Activated naive CD4-positive, alpha-beta T cell treated with anti-CD3 and anti-CD28 coated beads for 36 hours (primary cell): ENCODE results near the gene SHISA6. TPM values are rescaled to one million over a fixed set of nuclear protein-coding genes. Genes with fewer than 3 reads are reported as not detected.
A peak's percentile ranks its signal among the peaks of the same experiment; 100 is the strongest.

Source experiments
- CTCF ChIA-PET: fragments of 350-600 bp; sonication (Branson Sonifier 250); formaldehyde crosslinking; loops from one replicate; lab custom pipeline; 2021; ENCODE audit warnings: antibody characterized with exemption; lab: Charles Lee
- DNase-seq: peaks from one replicate; pipeline ENCODE4 v3.0.0-alpha.2; 2020
- H3K27ac Mint-ChIP-seq: one replicate; pipeline ENCODE4 v1.8.0; 2021; ENCODE audit warnings: mild to moderate bottlenecking, mixed read lengths
- H3K27me3 Mint-ChIP-seq: one replicate; pipeline ENCODE4 v1.8.0; 2021; ENCODE audit warnings: low read depth, mixed read lengths
- H3K36me3 Mint-ChIP-seq: one replicate; pipeline ENCODE4 v1.8.0; 2021; ENCODE audit warnings: low read depth, mixed read lengths
- H3K4me1 Mint-ChIP-seq: one replicate; pipeline ENCODE4 v1.8.0; 2021; ENCODE audit warnings: low read depth, mixed read lengths
- H3K4me3 Mint-ChIP-seq: one replicate; pipeline ENCODE4 v1.8.0; 2021; ENCODE audit warnings: mild to moderate bottlenecking, moderate library complexity, mixed read lengths
- H3K9me3 Mint-ChIP-seq: one replicate; pipeline ENCODE4 v1.8.0; 2021; ENCODE audit warnings: mixed read lengths
- intact Hi-C: fragments of 100-400 bp; cut with micrococcal nuclease; formaldehyde crosslinking; loops from one replicate; pipeline ENCODE4 v1.15.1; 2023
- total RNA-seq, 2 experiments: library from RNA; stranded (reverse); gene quantifications; one replicate each; pipeline ENCODE4 v1.2.3, GENCODE V29; 2021

The SHISA6 gene
- total RNA-seq, 2 experiments from 2014 or later: not detected

DNA sequence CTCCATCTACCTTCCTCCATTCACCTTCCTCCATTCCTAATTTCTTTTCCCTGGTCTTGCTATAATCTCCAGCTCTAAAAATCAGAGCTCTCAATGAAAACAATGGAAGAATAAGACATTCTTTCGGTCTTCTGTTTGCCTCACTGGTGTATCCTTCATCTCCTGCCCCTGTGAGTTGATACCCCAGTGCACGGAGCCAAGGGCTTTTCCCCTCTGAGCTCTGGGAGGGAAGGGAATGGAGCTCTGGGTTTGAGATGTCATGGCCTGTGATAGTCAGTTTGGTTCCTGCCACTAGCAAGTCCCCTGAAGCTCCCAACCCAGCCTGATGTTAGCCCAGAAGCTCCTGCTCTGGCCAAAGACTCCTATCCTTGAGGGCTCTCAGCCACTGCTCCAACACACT, 320.7 kb downstream of the SHISA6 start:
- DNase-seq: no peak
- H3K36me3 Mint-ChIP-seq: no peaks in the 10 kb centered on the region
- no peaks in the 10 kb centered on the region for H3K9me3 Mint-ChIP-seq
- H3K27me3 Mint-ChIP-seq: no peaks in the 10 kb centered on the region
- H3K4me1 Mint-ChIP-seq: no peaks in the 10 kb centered on the region
- intact Hi-C loops: no loop called here
- H3K27ac Mint-ChIP-seq: no peak overlapping the region
- CTCF ChIA-PET: no interaction called here
- no peak overlapping the region for H3K4me3 Mint-ChIP-seq

DNA sequence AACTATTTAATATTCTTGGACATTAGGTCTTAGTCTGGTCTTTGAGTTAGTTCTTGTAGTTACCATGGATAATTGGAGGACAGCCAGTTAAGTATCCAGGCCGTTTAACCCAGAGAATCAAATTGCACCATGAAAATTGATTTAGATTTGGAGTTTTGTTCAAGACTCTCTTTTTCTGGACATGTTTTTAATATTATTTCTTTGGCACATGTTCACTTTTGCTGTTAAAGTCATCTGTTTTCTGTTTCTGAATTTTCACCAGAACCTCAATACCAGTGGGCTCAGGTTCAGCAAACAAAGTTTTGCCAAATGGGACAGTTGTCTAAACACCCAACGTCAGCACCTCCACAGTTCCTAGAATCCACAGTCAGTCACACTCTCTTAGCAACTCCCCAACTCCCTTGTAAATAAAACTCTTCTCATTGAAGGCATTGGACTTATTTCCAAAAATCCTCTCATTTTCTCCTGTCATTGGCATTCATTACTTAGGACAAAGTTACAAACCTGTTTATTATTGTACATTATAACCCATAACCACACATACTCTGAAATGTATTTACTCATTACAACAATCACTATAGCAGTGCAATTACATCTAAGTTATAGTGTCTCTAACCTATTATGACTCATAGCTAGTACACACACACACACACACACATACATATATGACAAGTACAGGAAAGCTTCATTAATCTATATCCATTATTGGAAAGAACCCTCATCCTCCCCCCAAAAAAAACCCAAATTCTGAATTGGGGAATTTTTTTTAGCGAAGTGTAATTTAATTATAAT, 323.8 kb downstream of the SHISA6 start:
- Mint-ChIP-seq H3K27me3 (no peaks in the 10 kb centered on the region), H3K4me1 (no peaks in the 10 kb centered on the region), H3K27ac (no peak overlapping the region), H3K4me3 (no peak overlapping the region), H3K9me3 (no peaks in the 10 kb centered on the region), H3K36me3 (no peaks in the 10 kb centered on the region)
- CTCF ChIA-PET: no interaction called here
- no peak for DNase-seq
- intact Hi-C loops: no loop called here

DNA sequence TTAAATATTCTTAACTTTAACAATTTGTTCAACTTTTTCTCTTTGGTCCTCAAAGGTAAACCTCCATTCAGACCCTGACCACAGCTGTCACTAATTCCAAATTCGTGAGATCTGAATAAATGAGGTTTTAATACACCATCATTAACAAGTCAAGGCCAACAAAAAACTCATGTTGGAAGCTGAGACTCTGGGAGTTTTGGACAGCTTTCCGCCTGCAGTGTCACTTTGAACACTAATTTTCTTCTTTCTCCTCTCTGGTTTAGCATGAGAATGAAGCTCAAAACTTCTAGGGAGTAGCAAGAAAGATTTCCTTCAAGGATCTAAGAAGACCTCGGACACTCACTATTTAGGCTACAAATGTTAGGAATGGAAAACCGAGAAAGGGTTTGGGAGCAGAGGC, 324.6 kb downstream of the SHISA6 start:
- no peaks in the 10 kb centered on the region for H3K9me3 Mint-ChIP-seq
- no peaks in the 10 kb centered on the region for H3K36me3 Mint-ChIP-seq
- CTCF ChIA-PET: no interaction called here
- H3K27me3 Mint-ChIP-seq: no peaks in the 10 kb centered on the region
- no peaks in the 10 kb centered on the region for H3K4me1 Mint-ChIP-seq
- DNase-seq: no peak
- intact Hi-C loops: no loop called here
- no peak overlapping the region for H3K27ac Mint-ChIP-seq
- no peak overlapping the region for H3K4me3 Mint-ChIP-seq

DNA sequence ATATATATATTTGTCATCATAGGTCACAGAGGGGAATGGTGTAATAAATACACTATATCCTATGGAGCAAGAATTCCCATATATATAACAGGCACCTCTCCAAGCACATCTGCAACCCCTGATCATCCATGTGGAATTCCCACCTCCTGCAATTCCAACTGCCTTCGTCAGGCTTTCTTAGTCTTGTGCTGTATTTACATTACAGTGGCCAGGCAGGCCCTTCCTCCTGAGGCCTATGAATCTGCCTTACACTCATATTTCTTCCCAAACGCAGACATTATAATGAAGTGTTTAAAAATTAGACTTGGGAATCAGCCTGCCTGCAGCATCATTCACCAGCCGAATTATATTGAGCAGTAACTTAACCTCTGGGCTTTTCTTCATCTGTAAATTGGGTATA, 338.0 kb downstream of the SHISA6 start:
- no peak for DNase-seq
- CTCF ChIA-PET: no interaction called here
- H3K4me3 Mint-ChIP-seq: no peak overlapping the region

DNA sequence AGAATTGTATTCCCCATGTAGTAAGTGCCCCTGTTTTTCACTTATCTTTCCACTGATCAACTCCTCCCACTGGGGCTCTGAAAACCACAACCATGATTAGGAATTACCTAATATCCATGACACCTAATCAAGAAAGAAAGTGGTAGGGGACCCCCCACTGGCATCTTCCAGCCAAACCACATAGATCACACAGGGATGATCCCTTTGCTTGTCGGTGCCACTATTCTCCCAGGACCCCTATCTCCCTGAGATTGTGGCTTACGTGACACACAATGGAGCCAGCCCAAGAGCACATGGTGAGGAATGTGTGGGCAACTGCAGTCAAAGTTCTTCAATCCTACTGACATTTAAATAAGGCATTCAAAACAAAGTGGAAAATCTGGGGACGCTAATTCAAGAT, 339.7 kb downstream of the SHISA6 start:
- CTCF ChIA-PET: no interaction called here
- intact Hi-C loops: no loop called here
- Mint-ChIP-seq H3K27ac (no peak overlapping the region), H3K4me1 (no peaks in the 10 kb centered on the region), H3K36me3 (no peaks in the 10 kb centered on the region), H3K9me3 (peaks cover 2% of the 10 kb centered on the region), H3K27me3 (peaks cover 4% of the 10 kb centered on the region), H3K4me3 (no peak overlapping the region)
- DNase-seq: no peak

More for the DNA sequence above, 338.0 kb downstream of the SHISA6 start:
- Mint-ChIP-seq H3K36me3 (no peaks in the 10 kb centered on the region), H3K27ac (no peak overlapping the region), H3K4me1 (no peaks in the 10 kb centered on the region), H3K9me3 (peaks cover 2% of the 10 kb centered on the region), H3K27me3 (peaks cover 3% of the 10 kb centered on the region)
- intact Hi-C loops: no loop called here

DNA sequence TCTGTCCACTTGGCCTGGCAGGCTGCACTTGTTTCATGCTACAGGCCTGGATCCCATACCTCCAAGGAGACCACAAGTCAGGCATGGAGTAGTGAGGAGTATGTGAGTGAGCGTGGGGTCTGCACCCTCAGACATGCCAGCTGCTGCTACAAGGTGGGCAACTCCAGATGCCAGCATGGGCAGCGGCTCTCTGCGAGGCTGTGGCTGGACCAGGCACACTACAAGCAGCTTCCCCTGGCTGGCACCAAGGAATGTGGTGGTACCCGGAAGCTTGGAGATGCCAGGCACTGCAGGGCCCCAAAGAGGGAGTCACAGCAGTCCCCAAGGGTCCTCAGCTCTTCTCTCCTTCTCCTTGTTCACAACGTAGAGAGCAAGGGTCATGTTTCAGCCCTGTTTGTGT, 341.2 kb downstream of the SHISA6 start:
- Mint-ChIP-seq H3K9me3 (peaks cover 2% of the 10 kb centered on the region), H3K4me3 (no peak overlapping the region), H3K27ac (no peak overlapping the region), H3K36me3 (no peaks in the 10 kb centered on the region), H3K4me1 (no peaks in the 10 kb centered on the region), H3K27me3 (peaks cover 4% of the 10 kb centered on the region)
- intact Hi-C loops: no loop called here
- CTCF ChIA-PET: no interaction called here
- no peak for DNase-seq

DNA sequence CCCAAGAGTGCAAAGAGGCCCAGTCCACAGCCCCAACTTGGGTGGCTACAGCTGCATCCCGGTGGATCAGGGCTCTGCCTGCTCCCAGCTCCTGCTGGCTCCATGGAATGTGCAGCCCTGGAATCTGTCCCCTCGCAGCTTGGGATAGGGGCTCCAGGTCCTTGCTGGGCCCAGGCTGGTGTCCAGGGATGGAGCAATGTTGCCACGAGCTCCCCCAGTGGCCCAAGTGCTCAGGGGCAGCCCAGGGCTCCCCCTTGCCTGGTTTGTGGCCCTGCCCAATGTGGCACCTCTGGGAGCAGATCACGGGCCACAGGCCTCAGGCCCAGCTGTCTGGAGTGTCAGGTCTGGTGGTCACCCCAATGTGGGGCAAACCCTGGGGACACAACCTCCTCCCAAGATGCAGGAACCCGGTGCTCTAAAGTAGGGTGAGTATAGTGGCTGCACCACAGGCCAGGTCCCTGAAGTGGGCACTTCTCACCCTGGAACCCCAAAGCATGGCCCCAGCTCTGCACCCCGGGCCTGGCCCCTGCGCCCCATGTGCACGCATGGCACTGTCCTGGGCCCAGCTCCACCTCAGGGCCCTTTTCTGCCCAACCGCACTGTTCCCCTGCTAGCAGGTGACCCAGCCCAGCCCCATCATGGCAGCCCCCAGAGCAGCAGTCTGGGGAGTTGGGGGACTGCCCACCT, 342.4 kb downstream of the SHISA6 start:
- H3K27ac Mint-ChIP-seq: no peak overlapping the region
- no peak for DNase-seq
- H3K4me1 Mint-ChIP-seq: no peaks in the 10 kb centered on the region
- H3K9me3 Mint-ChIP-seq: peaks cover 2% of the 10 kb centered on the region
- no peaks in the 10 kb centered on the region for H3K36me3 Mint-ChIP-seq
- peaks cover 4% of the 10 kb centered on the region for H3K27me3 Mint-ChIP-seq
- no peak overlapping the region for H3K4me3 Mint-ChIP-seq
- intact Hi-C loops: no loop called here
- CTCF ChIA-PET: interaction anchor here (1.1 kb wide), 1 partner anchor 10 kb away, joined by 3 read pairs; no protein-coding TSS in a partner anchor

DNA sequence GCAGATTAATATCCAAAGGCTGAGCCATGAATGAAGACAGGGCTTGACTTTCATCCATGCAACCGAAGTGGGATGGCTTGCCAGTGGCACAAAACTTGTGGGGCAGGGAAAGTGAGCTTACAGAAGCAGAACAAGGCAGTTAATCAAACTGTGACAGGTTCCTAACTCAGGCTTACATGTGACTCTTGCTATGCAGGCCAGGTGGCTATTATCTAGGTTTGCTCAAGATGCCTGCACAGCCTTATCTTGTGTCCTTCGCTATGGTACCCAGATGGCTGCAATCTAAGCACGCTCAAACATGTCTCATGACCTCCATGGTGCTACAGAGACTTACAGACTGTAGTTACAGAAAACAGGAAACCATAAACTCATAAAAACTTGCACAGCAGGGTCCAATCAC, 348.7 kb downstream of the SHISA6 start:
- Mint-ChIP-seq H3K27me3 (no peaks in the 10 kb centered on the region), H3K27ac (no peak overlapping the region), H3K4me1 (no peaks in the 10 kb centered on the region), H3K36me3 (no peaks in the 10 kb centered on the region), H3K4me3 (no peak overlapping the region), H3K9me3 (no peaks in the 10 kb centered on the region)
- intact Hi-C loops: no loop called here
- CTCF ChIA-PET: no interaction called here
- DNase-seq: no peak

DNA sequence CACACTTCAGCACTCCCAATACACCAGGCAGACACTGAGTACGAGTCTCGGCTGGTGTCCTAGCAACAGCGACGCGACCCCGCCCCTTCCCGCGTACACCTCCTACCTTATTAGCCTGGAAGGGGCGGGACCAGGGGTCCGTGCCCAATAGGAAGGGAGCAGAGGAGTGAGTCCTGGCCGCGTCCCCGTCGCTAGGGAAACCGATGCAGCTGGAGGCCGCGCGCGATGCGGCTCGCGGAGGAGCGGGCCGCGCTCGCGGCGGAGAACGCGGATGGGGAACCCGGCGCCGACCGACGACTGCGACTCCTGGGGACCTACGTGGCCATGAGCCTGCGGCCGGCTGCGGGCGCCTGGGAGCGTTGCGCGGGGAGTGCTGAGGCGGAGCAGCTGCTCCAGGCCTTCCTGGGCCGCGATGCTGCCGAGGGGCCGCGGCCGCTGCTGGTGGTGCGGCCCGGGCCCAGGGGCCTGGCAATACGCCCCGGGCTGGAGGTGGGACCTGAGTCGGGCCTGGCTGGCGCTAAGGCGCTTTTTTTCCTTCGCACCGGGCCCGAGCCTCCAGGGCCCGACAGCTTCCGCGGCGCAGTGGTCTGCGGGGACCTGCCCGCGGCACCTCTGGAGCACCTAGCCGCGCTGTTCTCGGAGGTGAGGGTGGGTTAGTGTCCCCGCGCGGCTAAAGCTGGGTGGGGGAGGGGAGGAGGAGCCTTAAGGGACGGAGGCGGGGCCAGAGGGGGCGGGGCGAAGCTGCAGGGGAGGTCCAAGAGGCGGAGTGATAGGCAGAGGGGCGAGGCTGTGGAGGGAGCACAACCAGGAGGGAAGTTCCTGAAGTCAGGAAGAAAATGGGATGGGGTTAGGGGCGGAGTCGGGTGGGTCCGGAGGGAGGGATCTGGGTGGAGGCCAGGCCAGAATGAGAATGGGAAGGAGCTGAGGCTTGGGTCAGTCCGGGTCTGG, 357.5 kb downstream of the SHISA6 start, which contains the start of gene DNAH9:
DNAH9 (plus strand) TSS at position 197 of the 948 bp plus-strand sequence; CDS start at position 226, 29 bp downstream.
- peaks cover 3% of the 10 kb centered on the region for H3K9me3 Mint-ChIP-seq
- CTCF ChIA-PET: no interaction called here
- intact Hi-C loops: no loop called here
- no peak within 1 kb of the TSS for H3K27ac Mint-ChIP-seq
- H3K36me3 Mint-ChIP-seq: no peaks in the 10 kb centered on the region
- no peak within 1 kb of the TSS for H3K4me3 Mint-ChIP-seq
- no peaks in the 10 kb centered on the region for H3K4me1 Mint-ChIP-seq
- peak; percentile 45 for DNase-seq
- peaks cover 24% of the 10 kb centered on the region for H3K27me3 Mint-ChIP-seq

DNA sequence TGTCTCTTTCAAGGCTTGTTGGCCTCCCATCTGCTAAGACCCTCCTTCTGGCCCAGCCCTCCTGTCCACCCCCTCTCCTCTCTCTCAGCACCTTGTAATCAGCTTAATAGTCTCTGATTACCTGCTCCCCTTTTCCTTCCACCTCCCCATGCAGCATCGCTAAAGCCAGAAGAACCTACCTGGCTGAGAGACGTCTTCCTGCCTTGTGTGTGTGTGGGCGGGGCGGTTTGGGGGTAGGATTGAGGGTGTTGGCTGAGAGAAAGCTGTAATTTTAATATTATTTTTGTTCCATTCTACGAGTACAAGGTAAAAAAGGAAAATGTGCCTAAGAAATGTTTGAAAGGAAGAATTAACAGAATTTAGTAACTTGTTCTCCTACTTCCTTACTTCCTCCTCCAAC, 360.6 kb downstream of the SHISA6 start:
- Mint-ChIP-seq H3K4me1 (no peaks in the 10 kb centered on the region), H3K36me3 (no peaks in the 10 kb centered on the region), H3K9me3 (no peaks in the 10 kb centered on the region), H3K27ac (no peak overlapping the region), H3K4me3 (no peak overlapping the region), H3K27me3 (peaks cover 19% of the 10 kb centered on the region)
- intact Hi-C loops: no loop called here
- DNase-seq: no peak
- CTCF ChIA-PET: interaction anchor here (0.7 kb wide), 1 partner anchor 489 kb away, joined by 3 read pairs; no protein-coding TSS in a partner anchor

DNA sequence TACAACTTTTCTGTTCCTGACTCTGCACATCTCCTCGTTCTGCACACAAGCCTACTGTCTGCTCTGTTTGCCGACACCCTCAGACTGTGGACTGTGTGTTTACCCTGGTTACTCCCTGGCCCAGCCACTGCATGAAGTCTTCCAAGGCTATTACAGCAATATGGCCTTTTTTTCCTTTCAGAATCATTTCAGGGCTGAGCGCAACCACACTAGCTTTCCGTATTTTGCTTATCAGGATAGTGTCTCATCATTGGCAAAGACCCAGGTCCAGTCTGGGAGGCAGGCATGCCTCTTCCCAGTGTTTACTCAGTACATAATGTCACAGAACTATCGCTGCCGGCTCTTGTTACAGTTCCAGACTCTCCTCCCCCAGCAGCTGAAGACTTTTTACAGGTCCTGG, 367.4 kb downstream of the SHISA6 start:
- intact Hi-C loops: no loop called here
- no peak for DNase-seq
- CTCF ChIA-PET: no interaction called here
- H3K36me3 Mint-ChIP-seq: no peaks in the 10 kb centered on the region
- H3K4me3 Mint-ChIP-seq: no peak overlapping the region
- H3K9me3 Mint-ChIP-seq: no peaks in the 10 kb centered on the region
- H3K27me3 Mint-ChIP-seq: peaks cover 6% of the 10 kb centered on the region
- no peak overlapping the region for H3K27ac Mint-ChIP-seq
- H3K4me1 Mint-ChIP-seq: no peaks in the 10 kb centered on the region

DNA sequence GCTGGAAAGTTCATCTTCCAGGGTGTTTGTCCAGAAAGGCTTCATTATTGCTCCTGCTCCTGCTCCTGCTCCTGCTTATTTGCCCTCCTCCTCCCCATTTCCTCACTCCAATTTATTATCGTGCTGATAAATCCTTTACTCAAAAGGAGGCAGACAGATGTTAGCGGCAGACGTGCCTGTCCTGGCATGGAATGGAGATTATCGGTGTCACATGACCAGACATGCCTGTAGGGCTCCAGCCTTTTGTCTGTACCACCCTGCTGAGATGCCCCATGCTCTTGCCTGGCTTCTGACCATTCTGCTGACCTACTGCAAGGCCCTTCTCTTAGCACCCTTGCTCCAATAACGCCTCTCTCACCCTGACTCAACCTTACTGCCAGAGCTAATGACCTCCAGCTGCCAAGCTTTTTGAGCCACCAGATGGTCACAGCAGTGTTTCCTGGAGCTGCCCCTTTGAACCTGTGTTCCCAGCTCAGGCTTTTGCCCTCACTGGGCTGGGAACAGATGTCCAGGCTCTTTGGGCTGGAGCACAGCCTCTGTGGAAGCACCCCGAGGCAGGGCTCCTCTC, 370.1 kb downstream of the SHISA6 start:
- Mint-ChIP-seq H3K4me3 (no peak overlapping the region), H3K9me3 (no peaks in the 10 kb centered on the region), H3K4me1 (no peaks in the 10 kb centered on the region), H3K27me3 (peaks cover 6% of the 10 kb centered on the region), H3K27ac (no peak overlapping the region), H3K36me3 (no peaks in the 10 kb centered on the region)
- intact Hi-C loops: no loop called here
- DNase-seq: no peak
- CTCF ChIA-PET: no interaction called here
